Neural cell (in vitro differentiated cells): ENCODE data around the gene ACBD5.

Source experiments
- TAF1 ChIP-seq: IDR thresholded peaks from 2 replicates; pipeline ENCODE4 v1.6.1; 2012; ENCODE audit warnings: low read depth
- TF ChIP-seq, protein P1 (sequence below): fragments of 450-650 bp; IDR thresholded peaks from 2 replicates; pipeline ENCODE4 v1.5.1; 2014; ENCODE audit warnings: antibody characterized with exemption, mild to moderate bottlenecking, moderate library complexity; ENCODE audit not compliant: poor library complexity, severe bottlenecking

- TF ChIP-seq, protein P1, sequence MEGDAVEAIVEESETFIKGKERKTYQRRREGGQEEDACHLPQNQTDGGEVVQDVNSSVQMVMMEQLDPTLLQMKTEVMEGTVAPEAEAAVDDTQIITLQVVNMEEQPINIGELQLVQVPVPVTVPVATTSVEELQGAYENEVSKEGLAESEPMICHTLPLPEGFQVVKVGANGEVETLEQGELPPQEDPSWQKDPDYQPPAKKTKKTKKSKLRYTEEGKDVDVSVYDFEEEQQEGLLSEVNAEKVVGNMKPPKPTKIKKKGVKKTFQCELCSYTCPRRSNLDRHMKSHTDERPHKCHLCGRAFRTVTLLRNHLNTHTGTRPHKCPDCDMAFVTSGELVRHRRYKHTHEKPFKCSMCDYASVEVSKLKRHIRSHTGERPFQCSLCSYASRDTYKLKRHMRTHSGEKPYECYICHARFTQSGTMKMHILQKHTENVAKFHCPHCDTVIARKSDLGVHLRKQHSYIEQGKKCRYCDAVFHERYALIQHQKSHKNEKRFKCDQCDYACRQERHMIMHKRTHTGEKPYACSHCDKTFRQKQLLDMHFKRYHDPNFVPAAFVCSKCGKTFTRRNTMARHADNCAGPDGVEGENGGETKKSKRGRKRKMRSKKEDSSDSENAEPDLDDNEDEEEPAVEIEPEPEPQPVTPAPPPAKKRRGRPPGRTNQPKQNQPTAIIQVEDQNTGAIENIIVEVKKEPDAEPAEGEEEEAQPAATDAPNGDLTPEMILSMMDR: no peak
- no peak for TF ChIP-seq TAF1
Observed at GRCh38 chr10:27244976-27245375, 4.4 kb upstream of the ACBD5 start.
